GM13976 (cell line): Measurements from ENCODE around the gene LZIC.
A peak's percentile ranks its signal among the peaks of the same experiment; 100 is the strongest.

ENCODE experiments used
- DNase-seq: peaks from one replicate; pipeline ENCODE4 v3.0.0; 2012; ENCODE audit warnings: low spot score
- in situ Hi-C: fragments of 300-500 bp; cut with MboI; formaldehyde crosslinking; loops from one replicate; pipeline ENCODE4 v1.12.0; 2022; ENCODE audit warnings: low sequenced_read_pairs, mixed read lengths, inconsistent platforms; ENCODE audit not compliant: unreplicated experiment
- TF ChIP-seq, protein P1 (sequence below): IDR thresholded peaks from 2 replicates; pipeline ENCODE4 v1.5.1; 2012; ENCODE audit warnings: borderline replicate concordance, mild to moderate bottlenecking; ENCODE audit not compliant: insufficient read depth; ENCODE audit errors: extremely low read depth, missing control alignments, control extremely low read depth

LZIC gene

GRCh38 chr1:9960706-9961562 lies 17.7 kb upstream of the LZIC start:
- in situ Hi-C loops = no loop called here
- TF ChIP-seq, protein P1, sequence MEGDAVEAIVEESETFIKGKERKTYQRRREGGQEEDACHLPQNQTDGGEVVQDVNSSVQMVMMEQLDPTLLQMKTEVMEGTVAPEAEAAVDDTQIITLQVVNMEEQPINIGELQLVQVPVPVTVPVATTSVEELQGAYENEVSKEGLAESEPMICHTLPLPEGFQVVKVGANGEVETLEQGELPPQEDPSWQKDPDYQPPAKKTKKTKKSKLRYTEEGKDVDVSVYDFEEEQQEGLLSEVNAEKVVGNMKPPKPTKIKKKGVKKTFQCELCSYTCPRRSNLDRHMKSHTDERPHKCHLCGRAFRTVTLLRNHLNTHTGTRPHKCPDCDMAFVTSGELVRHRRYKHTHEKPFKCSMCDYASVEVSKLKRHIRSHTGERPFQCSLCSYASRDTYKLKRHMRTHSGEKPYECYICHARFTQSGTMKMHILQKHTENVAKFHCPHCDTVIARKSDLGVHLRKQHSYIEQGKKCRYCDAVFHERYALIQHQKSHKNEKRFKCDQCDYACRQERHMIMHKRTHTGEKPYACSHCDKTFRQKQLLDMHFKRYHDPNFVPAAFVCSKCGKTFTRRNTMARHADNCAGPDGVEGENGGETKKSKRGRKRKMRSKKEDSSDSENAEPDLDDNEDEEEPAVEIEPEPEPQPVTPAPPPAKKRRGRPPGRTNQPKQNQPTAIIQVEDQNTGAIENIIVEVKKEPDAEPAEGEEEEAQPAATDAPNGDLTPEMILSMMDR = no peak
- peak; percentile 66 for DNase-seq

DNA sequence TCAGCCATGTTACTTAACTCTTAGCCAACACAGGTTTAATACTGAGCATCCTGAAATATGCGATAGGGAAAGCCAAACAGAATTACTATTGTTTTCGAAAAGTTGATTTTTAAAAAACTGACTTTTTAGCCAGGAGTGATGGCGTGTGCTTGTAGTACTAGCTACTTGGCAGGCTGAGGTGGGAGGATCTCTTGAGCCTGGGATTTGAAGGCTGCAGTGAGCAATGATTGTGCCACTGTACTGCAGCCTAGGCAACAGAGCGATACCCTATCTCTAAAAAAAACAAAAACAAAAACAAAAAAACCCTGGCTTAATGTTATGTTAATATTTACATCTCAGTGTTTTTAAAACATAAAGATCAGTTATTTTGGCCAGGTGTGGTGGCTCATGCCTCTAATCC lies 16.8 kb upstream of the LZIC start:
- DNase-seq = no peak
- in situ Hi-C loops = no loop called here
- TF ChIP-seq, protein P1 = no peak

- DNase-seq = no peak
- TF ChIP-seq, protein P1 = no peak
- in situ Hi-C loops = no loop called here
These were observed 14.5 kb upstream of the LZIC start for GRCh38 chr1:9957726-9958125.

- TF ChIP-seq, protein P1 = no peak
- DNase-seq = no peak
- in situ Hi-C loops = no loop called here
These were observed 3.1 kb upstream of the LZIC start for GRCh38 chr1:9946315-9946714.

- peak; percentile 71 for DNase-seq
- in situ Hi-C loops = no loop called here
These were observed 722 bp downstream of the LZIC start for GRCh38 chr1:9942399-9942938.

More at GRCh38 chr1:9942399-9942938, 722 bp downstream of the LZIC start:
- TF ChIP-seq, protein P1 = peak; percentile 40
